Activated CD8-positive, alpha-beta T cell treated with anti-CD3 and anti-CD28 coated beads for 36 hours (primary cell): ENCODE results near the gene SLC38A5. TPM values are rescaled to one million over a fixed set of nuclear protein-coding genes. Genes with fewer than 3 reads are reported as not detected.

Source experiments
- ATAC-seq: fragments of 200-7000 bp; cut with Tn5 transposase; one replicate; pipeline ENCODE4 v1.10.0; 2021; ENCODE audit warnings: mild to moderate bottlenecking, moderate library complexity
- CTCF ChIA-PET: fragments of 350-600 bp; sonication (Branson Sonifier 250); formaldehyde crosslinking; loops from one replicate; lab custom pipeline; 2021; ENCODE audit warnings: antibody characterized with exemption; lab: Charles Lee
- POLR2A ChIA-PET: fragments of 350-600 bp; sonication (Branson Sonifier 250); formaldehyde crosslinking; loops from one replicate; lab custom pipeline; 2021; ENCODE audit warnings: antibody characterized with exemption; lab: Charles Lee
- DNase-seq: peaks from one replicate; pipeline ENCODE4 v3.0.0-alpha.2; 2020
- H3K27ac Mint-ChIP-seq: one replicate; pipeline ENCODE4 v1.8.0; 2021; ENCODE audit warnings: mild to moderate bottlenecking, mixed read lengths
- H3K27me3 Mint-ChIP-seq: one replicate; pipeline ENCODE4 v1.8.0; 2021; ENCODE audit warnings: mixed read lengths
- H3K36me3 Mint-ChIP-seq: one replicate; pipeline ENCODE4 v1.8.0; 2021; ENCODE audit warnings: low read depth, mixed read lengths
- H3K4me1 Mint-ChIP-seq: one replicate; pipeline ENCODE4 v1.8.0; 2021; ENCODE audit warnings: low read depth, mixed read lengths
- H3K4me3 Mint-ChIP-seq: one replicate; pipeline ENCODE4 v1.8.0; 2021; ENCODE audit warnings: mild to moderate bottlenecking, moderate library complexity, mixed read lengths
- H3K9me3 Mint-ChIP-seq: one replicate; pipeline ENCODE4 v1.8.0; 2021; ENCODE audit warnings: mixed read lengths
- intact Hi-C: fragments of 100-400 bp; cut with micrococcal nuclease; formaldehyde crosslinking; loops from one replicate; pipeline ENCODE4 v1.10.0; 2022
- total RNA-seq, 2 experiments: library from RNA; stranded (reverse); gene quantifications; one replicate each; pipeline ENCODE4 v1.2.3, GENCODE V29; 2021
- TF ChIP-seq, protein P1 (sequence below): fragments of 200-600 bp; IDR thresholded peaks from one replicate; pipeline ENCODE4 v1.8.0; 2022; ENCODE audit warnings: antibody characterized with exemption, mild to moderate bottlenecking

The SLC38A5 gene
- total RNA-seq, 2 experiments from 2014 or later, result 82.1 to 92.6 TPM

DNA sequence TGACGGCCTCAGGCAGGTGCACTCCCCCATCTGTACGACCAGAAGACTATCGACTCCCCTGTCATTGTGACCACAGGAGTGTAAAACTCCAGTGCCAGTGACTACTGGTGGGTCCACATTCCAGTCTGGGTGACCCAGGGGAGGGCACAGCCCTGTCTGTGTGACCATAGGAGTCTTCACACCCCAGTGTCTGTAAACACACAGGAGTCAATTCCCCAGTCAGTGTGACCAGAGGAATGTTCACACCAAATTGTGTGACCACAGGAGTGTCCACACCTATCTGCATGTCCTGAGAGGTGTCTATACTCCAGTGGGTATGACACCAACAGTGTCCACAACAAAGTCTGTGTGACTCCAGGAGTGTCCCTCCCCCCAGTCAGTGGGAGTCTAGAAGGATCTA, 18.0 kb upstream of the SLC38A5 start:
- no peaks in the 10 kb centered on the region for H3K4me1 Mint-ChIP-seq
- TF ChIP-seq, protein P1, sequence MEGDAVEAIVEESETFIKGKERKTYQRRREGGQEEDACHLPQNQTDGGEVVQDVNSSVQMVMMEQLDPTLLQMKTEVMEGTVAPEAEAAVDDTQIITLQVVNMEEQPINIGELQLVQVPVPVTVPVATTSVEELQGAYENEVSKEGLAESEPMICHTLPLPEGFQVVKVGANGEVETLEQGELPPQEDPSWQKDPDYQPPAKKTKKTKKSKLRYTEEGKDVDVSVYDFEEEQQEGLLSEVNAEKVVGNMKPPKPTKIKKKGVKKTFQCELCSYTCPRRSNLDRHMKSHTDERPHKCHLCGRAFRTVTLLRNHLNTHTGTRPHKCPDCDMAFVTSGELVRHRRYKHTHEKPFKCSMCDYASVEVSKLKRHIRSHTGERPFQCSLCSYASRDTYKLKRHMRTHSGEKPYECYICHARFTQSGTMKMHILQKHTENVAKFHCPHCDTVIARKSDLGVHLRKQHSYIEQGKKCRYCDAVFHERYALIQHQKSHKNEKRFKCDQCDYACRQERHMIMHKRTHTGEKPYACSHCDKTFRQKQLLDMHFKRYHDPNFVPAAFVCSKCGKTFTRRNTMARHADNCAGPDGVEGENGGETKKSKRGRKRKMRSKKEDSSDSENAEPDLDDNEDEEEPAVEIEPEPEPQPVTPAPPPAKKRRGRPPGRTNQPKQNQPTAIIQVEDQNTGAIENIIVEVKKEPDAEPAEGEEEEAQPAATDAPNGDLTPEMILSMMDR, result no peak
- no peak overlapping the region for H3K4me3 Mint-ChIP-seq
- no peaks in the 10 kb centered on the region for H3K9me3 Mint-ChIP-seq
- ATAC-seq (no peak), DNase-seq (no peak)
- peaks cover 3% of the 10 kb centered on the region for H3K36me3 Mint-ChIP-seq
- POLR2A ChIA-PET, result no interaction called here
- intact Hi-C loops, result no loop called here
- H3K27ac Mint-ChIP-seq, result no peak overlapping the region
- CTCF ChIA-PET, result no interaction called here
- no peaks in the 10 kb centered on the region for H3K27me3 Mint-ChIP-seq

DNA sequence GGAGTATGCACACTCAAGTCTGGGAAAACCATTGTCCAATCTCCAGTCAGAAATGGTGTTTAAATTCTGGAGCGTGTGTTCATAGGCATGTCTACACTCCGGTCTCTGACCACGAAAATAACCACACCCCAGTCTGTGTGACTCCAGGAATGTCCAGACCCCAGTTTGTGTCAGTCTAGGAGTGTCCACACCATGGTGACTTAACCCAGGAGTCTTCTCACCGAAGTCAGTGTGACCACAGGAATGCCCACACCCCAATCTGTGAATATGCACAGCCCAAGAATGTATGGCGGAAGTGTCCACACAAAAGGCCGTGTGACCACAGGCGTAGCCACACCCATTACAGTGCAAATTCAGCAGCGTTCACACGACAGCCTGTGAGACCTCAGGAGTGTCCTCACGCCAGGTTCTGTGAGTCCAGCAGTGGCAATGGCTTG, 17.3 kb upstream of the SLC38A5 start:
- TF ChIP-seq, protein P1, result no peak
- ChIA-PET POLR2A (no interaction called here), CTCF (no interaction called here)
- ATAC-seq, result no peak
- no peak for DNase-seq
- Mint-ChIP-seq H3K27ac (no peak overlapping the region), H3K9me3 (no peaks in the 10 kb centered on the region), H3K36me3 (peaks cover 6% of the 10 kb centered on the region), H3K4me1 (no peaks in the 10 kb centered on the region), H3K27me3 (no peaks in the 10 kb centered on the region), H3K4me3 (no peak overlapping the region)
- intact Hi-C loops, result no loop called here

DNA sequence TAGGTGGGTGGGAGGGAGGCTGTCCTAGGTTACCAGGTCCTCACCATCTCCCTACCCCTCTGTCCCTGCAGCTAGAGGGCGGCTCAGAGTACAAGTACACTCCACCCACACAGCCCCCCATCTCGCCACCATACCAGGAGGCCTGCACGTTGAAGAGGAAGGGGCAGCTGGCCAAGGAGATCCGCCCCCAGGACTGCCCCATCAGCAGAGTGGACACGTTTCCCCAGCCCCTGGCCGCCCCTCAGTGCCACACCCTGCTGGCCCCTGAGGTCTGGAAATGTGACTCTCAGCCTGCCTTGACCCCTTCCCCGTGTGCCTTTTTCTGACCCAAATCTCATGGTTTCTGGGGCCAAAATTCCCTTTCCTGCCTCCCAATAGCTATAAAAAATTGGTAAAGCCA, 12.5 kb upstream of the SLC38A5 start:
- Mint-ChIP-seq H3K4me1 (peaks cover 21% of the 10 kb centered on the region), H3K9me3 (no peaks in the 10 kb centered on the region), H3K36me3 (peaks cover 32% of the 10 kb centered on the region), H3K4me3 (no peak overlapping the region), H3K27me3 (no peaks in the 10 kb centered on the region), H3K27ac (no peak overlapping the region)
- CTCF ChIA-PET, result no interaction called here
- POLR2A ChIA-PET, result no interaction called here
- DNase-seq (no peak), ATAC-seq (no peak)
- intact Hi-C loops, result no loop called here
- TF ChIP-seq, protein P1, result no peak

DNA sequence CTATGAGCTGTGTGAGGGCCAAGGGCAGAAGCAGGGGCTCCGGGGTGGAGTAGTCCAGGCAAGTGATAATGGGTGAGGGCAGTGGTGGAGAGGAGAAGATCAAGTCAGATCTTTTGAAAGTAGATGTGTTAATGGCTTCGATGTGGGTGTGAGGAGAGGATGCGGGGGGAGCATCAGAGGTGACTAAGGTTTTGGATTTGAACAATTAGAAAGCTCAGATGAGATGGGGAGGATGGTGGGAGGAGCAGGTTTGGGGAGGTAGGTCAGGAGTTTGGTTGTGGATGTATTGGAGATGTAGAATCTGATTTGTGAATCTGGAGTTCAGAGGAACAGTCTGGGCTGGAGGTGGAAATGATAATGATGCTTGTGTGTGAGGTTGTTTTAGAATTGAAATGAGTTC, 10.5 kb upstream of the SLC38A5 start:
- ATAC-seq (no peak), DNase-seq (no peak)
- H3K4me3 Mint-ChIP-seq, result no peak overlapping the region
- CTCF ChIA-PET, result interaction anchor here (1.0 kb wide), 1 partner anchor 12 kb away, joined by 3 read pairs; no protein-coding TSS in a partner anchor
- peak overlapping the region; percentile 76 for H3K27ac Mint-ChIP-seq
- H3K27me3 Mint-ChIP-seq, result no peaks in the 10 kb centered on the region
- H3K36me3 Mint-ChIP-seq, result peaks cover 42% of the 10 kb centered on the region
- no peaks in the 10 kb centered on the region for H3K9me3 Mint-ChIP-seq
- TF ChIP-seq, protein P1, result no peak
- POLR2A ChIA-PET, result interaction anchor here (0.6 to 1.9 kb wide), 2 partner anchors 28 to 621 kb away, joined by 3 to 5 read pairs; partner anchors contain the start of gene PORCN
- peaks cover 27% of the 10 kb centered on the region for H3K4me1 Mint-ChIP-seq
- intact Hi-C loops, result no loop called here

DNA sequence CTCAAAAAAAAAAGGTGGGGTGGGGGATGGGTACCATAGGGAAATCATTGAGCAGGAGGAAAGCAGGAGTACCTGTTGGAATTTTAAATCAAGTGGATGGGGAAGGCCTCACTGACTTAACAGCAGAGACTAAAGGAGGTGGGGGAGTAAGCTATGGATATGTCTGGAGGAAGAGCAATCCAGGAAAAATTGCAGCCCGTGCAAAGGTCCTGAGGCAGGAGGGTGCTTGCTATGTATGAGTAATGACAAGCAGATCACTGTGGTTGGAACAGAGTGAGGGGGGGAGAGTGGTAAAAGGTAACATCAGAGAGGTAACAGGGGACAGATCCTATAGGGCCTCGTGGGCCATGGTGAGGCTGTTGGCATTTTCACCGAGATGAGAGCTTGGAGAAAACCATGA, 10.1 kb upstream of the SLC38A5 start:
- Mint-ChIP-seq H3K27me3 (no peaks in the 10 kb centered on the region), H3K36me3 (peaks cover 42% of the 10 kb centered on the region), H3K9me3 (no peaks in the 10 kb centered on the region), H3K4me3 (no peak overlapping the region), H3K27ac (peak overlapping the region; percentile 76), H3K4me1 (peaks cover 28% of the 10 kb centered on the region)
- DNase-seq, result no peak
- CTCF ChIA-PET, result interaction anchor here (1.0 kb wide), 1 partner anchor 12 kb away, joined by 3 read pairs; no protein-coding TSS in a partner anchor
- POLR2A ChIA-PET, result interaction anchor here (1.9 kb wide), 1 partner anchor 28 kb away, joined by 5 read pairs; the partner anchor contains the start of gene PORCN
- ATAC-seq, result no peak
- TF ChIP-seq, protein P1, result no peak
- intact Hi-C loops, result no loop called here
